Activated CD8-positive, alpha-beta memory T cell treated with anti-CD3 and anti-CD28 coated beads, Interleukin-2, amount 10 ng/mL, durations not matched to agents 7 days and 5 days (primary cell): Measurements from ENCODE around the gene MICALL2. TPM values are rescaled to one million over a fixed set of nuclear protein-coding genes. Genes with fewer than 3 reads are reported as not detected.

ENCODE experiments used
- ATAC-seq: fragments of 150-1000 bp; cut with Tn5 transposase; one replicate; pipeline ENCODE4 v1.10.0; 2021; ENCODE audit warnings: moderate library complexity
- CTCF ChIA-PET: fragments of 350-600 bp; sonication (Branson Sonifier 250); formaldehyde crosslinking; loops from one replicate; lab custom pipeline; 2021; ENCODE audit warnings: antibody characterized with exemption; lab: Charles Lee
- DNase-seq: peaks from one replicate; pipeline ENCODE4 v3.0.0-alpha.2; 2020
- H3K27ac Mint-ChIP-seq: one replicate; pipeline ENCODE4 v1.8.0; 2021; ENCODE audit warnings: mild to moderate bottlenecking, mixed read lengths
- H3K27me3 Mint-ChIP-seq: one replicate; pipeline ENCODE4 v1.8.0; 2021; ENCODE audit warnings: mixed read lengths
- H3K36me3 Mint-ChIP-seq: one replicate; pipeline ENCODE4 v1.8.0; 2021; ENCODE audit warnings: mild to moderate bottlenecking, mixed read lengths
- H3K4me1 Mint-ChIP-seq: one replicate; pipeline ENCODE4 v1.8.0; 2021; ENCODE audit warnings: mixed read lengths
- H3K4me3 Mint-ChIP-seq: one replicate; pipeline ENCODE4 v1.8.0; 2021; ENCODE audit warnings: mild to moderate bottlenecking, moderate library complexity, mixed read lengths
- H3K9me3 Mint-ChIP-seq: one replicate; pipeline ENCODE4 v1.8.0; 2022; ENCODE audit warnings: low read depth, mixed read lengths
- total RNA-seq, 2 experiments: library from RNA; stranded (reverse); gene quantifications; one replicate each; pipeline ENCODE4 v1.2.3, GENCODE V29; 2021

MICALL2 gene
- total RNA-seq, 2 experiments from 2014 or later = 2.1 to 2.2 TPM

DNA sequence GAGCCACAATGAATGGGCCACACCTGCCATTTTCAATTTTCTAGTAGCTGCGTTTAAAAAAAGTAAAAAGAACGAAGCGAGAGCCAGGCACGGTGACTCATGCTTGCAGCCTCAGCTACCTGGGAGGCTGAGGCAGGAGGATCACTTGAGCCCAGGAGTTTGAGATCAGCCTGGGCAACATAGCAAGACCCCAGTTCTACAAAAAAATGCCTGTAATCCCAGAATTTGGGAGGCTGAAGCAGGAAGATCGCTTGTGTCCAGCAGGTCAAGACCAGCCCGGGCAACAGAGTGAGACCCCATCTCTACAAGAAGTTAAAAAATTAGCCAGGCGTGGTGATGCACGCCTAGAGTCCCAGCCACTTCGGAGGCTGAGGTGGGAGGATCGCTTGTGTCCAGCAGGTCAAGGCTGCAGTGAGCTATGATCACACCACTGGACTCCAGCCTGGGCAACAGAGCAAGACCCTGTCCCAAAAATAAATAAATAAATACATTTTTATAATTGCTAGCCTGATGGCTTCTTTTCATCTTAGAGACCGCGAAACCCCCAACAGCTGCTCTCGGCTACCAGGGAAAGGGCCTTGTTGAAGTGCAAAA, 32.1 kb downstream of the MICALL2 start:
- no peak for ATAC-seq
- Mint-ChIP-seq H3K4me3 (no peak overlapping the region), H3K4me1 (peaks cover 1% of the 10 kb centered on the region), H3K27me3 (peaks cover 20% of the 10 kb centered on the region), H3K27ac (no peak overlapping the region), H3K36me3 (no peaks in the 10 kb centered on the region), H3K9me3 (no peaks in the 10 kb centered on the region)
- DNase-seq = no peak
- CTCF ChIA-PET = interaction anchor here (1.4 to 1.5 kb wide), 2 partner anchors 10 to 14 kb away, joined by 4 to 5 read pairs; no protein-coding TSS in a partner anchor

- Mint-ChIP-seq H3K27me3 (peaks cover 20% of the 10 kb centered on the region), H3K4me3 (no peak overlapping the region), H3K36me3 (no peaks in the 10 kb centered on the region), H3K9me3 (no peaks in the 10 kb centered on the region), H3K4me1 (peaks cover 1% of the 10 kb centered on the region), H3K27ac (no peak overlapping the region)
- no peak for ATAC-seq
- CTCF ChIA-PET = interaction anchor here (0.7 to 1.5 kb wide), 2 partner anchors 9 to 200 kb away, joined by 3 to 5 read pairs; no protein-coding TSS in a partner anchor
- no peak for DNase-seq
Observed at GRCh38 chr7:1426474-1426873, 32.8 kb downstream of the MICALL2 start.

DNA sequence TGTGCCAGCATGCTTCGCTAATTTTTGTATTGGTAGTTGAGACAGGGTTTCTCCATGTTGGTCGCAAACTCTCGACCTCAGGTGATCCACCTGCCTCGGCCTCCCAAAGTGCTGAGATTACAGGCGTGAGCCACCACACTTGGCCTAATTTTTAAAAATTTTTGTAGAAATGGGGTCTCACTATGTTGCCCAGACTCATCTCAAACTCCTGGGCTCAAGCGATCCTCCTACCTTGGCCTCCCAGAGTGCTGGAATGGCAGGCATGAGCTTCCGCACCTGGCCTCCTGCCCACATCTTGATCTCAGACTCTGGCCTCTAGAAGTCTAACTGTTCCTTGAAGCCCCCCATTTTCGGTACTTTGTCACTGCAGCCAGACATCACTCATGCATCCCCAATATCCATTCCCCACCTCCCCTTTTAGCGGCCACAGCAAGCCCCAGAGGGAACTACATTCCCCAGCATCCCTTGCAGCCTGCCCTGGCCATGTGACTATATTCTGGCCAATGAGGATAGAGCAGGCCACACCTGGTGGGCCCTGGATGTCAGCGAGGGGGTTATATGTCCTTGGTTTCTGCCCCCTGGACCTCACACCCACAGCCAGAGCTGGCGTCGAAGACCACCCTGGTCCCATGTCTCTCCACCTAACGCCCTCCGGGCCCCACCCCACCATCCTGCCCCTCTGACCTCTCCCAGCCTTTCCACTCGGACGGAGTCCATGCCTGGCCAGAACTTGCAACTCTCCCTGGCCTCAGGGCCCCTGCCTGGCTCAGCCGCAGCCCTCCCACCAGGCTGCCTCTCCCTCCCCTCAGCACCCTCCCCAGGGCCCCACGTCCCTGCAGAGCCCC, 33.8 kb downstream of the MICALL2 start:
- Mint-ChIP-seq H3K4me3 (no peak overlapping the region), H3K4me1 (peaks cover 1% of the 10 kb centered on the region), H3K9me3 (no peaks in the 10 kb centered on the region), H3K27me3 (peaks cover 18% of the 10 kb centered on the region), H3K36me3 (no peaks in the 10 kb centered on the region), H3K27ac (no peak overlapping the region)
- ATAC-seq (no peak), DNase-seq (no peak)
- CTCF ChIA-PET = interaction anchor here (0.7 kb wide), 1 partner anchor 199 kb away, joined by 3 read pairs; no protein-coding TSS in a partner anchor

DNA sequence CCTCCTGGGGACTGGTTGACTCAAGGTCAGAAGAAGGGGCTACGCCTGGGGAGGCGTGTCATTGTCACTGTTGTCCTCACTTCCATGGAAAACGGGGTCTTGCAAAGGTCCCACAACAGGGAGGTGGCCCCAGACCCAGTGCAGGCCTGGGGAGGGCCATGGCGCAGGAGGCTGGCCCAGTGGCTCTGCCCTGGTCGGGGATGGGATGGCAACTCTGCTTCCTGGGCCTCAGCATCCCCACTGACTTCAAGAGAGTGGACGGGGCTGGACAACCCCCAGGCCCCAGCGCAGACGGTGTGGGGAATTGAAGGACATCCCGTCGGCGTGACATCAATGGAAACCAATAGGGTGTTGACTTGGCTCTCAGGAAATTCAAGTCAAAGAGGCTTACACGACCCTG, 35.2 kb downstream of the MICALL2 start:
- Mint-ChIP-seq H3K9me3 (no peaks in the 10 kb centered on the region), H3K4me3 (no peak overlapping the region), H3K27me3 (peaks cover 20% of the 10 kb centered on the region), H3K27ac (no peak overlapping the region), H3K36me3 (no peaks in the 10 kb centered on the region), H3K4me1 (peaks cover 1% of the 10 kb centered on the region)
- ATAC-seq (no peak), DNase-seq (no peak)
- CTCF ChIA-PET = no interaction called here

GRCh38 chr7:1423264-1423811, 35.9 kb downstream of the MICALL2 start:
- H3K4me3 Mint-ChIP-seq = no peak overlapping the region
- peaks cover 5% of the 10 kb centered on the region for H3K4me1 Mint-ChIP-seq
- peaks cover 20% of the 10 kb centered on the region for H3K27me3 Mint-ChIP-seq
- CTCF ChIA-PET = interaction anchor here (1.3 to 1.6 kb wide), 2 partner anchors 9 to 10 kb away, joined by 3 to 8 read pairs; no protein-coding TSS in a partner anchor
- no peaks in the 10 kb centered on the region for H3K9me3 Mint-ChIP-seq
- no peak overlapping the region for H3K27ac Mint-ChIP-seq
- no peak for DNase-seq
- H3K36me3 Mint-ChIP-seq = no peaks in the 10 kb centered on the region
- no peak for ATAC-seq

DNA sequence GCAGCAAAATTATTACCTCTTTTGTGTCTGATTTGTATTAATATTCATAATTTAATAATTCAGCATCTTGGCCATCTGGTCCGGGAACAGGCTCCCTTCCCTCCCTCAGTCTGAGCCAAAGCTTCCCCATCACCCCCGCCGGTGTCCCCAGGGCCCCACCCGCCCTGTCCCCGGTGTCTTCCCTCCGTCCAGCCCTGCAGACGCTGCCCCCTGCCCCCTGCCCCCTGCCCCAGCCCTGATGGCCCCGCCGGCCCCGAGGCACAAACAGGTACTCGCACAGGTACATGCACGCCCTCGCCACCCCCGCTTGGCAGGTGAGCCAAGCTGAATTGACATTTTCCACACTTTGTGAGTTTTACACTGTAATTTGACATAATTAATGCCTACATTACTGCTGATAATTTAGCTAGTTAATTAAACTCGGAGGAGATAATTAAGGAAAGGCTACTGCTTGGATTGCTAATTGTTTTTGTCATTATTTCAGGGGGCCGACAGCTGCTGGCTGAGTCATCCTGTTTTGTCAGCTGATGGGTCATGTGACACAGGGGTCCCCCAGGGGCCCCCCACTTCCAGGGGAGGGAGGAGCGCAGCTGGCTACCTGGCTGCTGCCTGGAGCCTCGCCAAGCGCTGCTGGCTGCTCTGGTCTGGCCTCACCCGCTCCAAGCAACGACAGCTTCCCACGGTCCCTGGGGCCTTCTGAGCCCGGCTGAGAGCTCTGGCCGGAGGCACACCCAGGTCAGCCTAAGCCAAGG, 36.6 kb downstream of the MICALL2 start:
- Mint-ChIP-seq H3K4me1 (peaks cover 11% of the 10 kb centered on the region), H3K36me3 (no peaks in the 10 kb centered on the region), H3K9me3 (no peaks in the 10 kb centered on the region), H3K27ac (no peak overlapping the region), H3K4me3 (no peak overlapping the region), H3K27me3 (peaks cover 20% of the 10 kb centered on the region)
- CTCF ChIA-PET = interaction anchor here (0.7 to 1.6 kb wide), 5 partner anchors 8 to 196 kb away, joined by 3 to 8 read pairs (median 3); no protein-coding TSS in a partner anchor
- no peak for DNase-seq
- ATAC-seq = no peak

DNA sequence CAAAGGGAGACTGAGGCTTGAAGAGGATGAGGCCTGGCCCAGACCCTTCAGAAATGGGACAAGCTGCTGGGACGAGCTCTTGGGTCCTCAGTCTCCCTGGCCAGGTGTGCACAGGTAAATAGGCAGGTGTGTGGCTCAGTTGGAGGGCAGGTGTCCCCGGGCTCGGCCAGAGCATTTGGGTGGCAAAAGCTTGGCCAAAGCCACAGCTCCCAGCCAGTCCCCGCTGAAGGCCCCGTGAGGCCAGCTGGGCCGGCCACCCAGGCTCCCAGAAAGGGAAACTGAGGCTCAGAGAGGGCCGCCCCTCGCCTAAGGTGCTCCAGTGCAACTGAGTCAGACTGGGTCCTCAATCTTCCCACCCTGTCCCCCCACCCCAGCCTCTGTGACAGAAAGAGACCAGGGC, 37.3 kb downstream of the MICALL2 start:
- peaks cover 18% of the 10 kb centered on the region for H3K4me1 Mint-ChIP-seq
- no peaks in the 10 kb centered on the region for H3K9me3 Mint-ChIP-seq
- CTCF ChIA-PET = interaction anchor here (1.1 to 1.6 kb wide), 3 partner anchors 9 to 52 kb away, joined by 3 to 8 read pairs (median 3); no protein-coding TSS in a partner anchor
- no peak overlapping the region for H3K4me3 Mint-ChIP-seq
- H3K27me3 Mint-ChIP-seq = peaks cover 20% of the 10 kb centered on the region
- H3K36me3 Mint-ChIP-seq = no peaks in the 10 kb centered on the region
- DNase-seq (no peak), ATAC-seq (no peak)
- H3K27ac Mint-ChIP-seq = no peak overlapping the region

- Mint-ChIP-seq H3K4me1 (peaks cover 23% of the 10 kb centered on the region), H3K4me3 (no peak overlapping the region), H3K27ac (no peak overlapping the region), H3K36me3 (no peaks in the 10 kb centered on the region), H3K9me3 (no peaks in the 10 kb centered on the region), H3K27me3 (peaks cover 20% of the 10 kb centered on the region)
- DNase-seq = no peak
- CTCF ChIA-PET = interaction anchor here (1.1 kb wide), 1 partner anchor 53 kb away, joined by 3 read pairs; no protein-coding TSS in a partner anchor
- no peak for ATAC-seq
Observed at GRCh38 chr7:1421020-1421790, 38.1 kb downstream of the MICALL2 start.

- Mint-ChIP-seq H3K36me3 (no peaks in the 10 kb centered on the region), H3K4me1 (peaks cover 25% of the 10 kb centered on the region), H3K27me3 (peaks cover 20% of the 10 kb centered on the region), H3K27ac (no peak overlapping the region), H3K4me3 (no peak overlapping the region), H3K9me3 (no peaks in the 10 kb centered on the region)
- CTCF ChIA-PET = no interaction called here
- ATAC-seq (no peak), DNase-seq (no peak)
Observed at GRCh38 chr7:1419688-1420087, 39.6 kb downstream of the MICALL2 start.

GRCh38 chr7:1419310-1419634, 40.0 kb downstream of the MICALL2 start:
- CTCF ChIA-PET = interaction anchor here (3.5 kb wide), 1 partner anchor 13 kb away, joined by 19 read pairs; no protein-coding TSS in a partner anchor

GRCh38 chr7:1418505-1419309, 40.6 kb downstream of the MICALL2 start:
- no peak overlapping the region for H3K4me3 Mint-ChIP-seq

More at GRCh38 chr7:1419310-1419634, 40.0 kb downstream of the MICALL2 start:
- H3K4me3 Mint-ChIP-seq = no peak overlapping the region
- no peak overlapping the region for H3K27ac Mint-ChIP-seq
- peaks cover 25% of the 10 kb centered on the region for H3K4me1 Mint-ChIP-seq
- H3K36me3 Mint-ChIP-seq = no peaks in the 10 kb centered on the region
- ATAC-seq (no peak), DNase-seq (no peak)
- H3K27me3 Mint-ChIP-seq = peaks cover 17% of the 10 kb centered on the region
- no peaks in the 10 kb centered on the region for H3K9me3 Mint-ChIP-seq

More at GRCh38 chr7:1418505-1419309, 40.6 kb downstream of the MICALL2 start:
- CTCF ChIA-PET = interaction anchor here (1.1 to 3.5 kb wide), 5 partner anchors 14 to 333 kb away, joined by 3 to 19 read pairs (median 3); no protein-coding TSS in a partner anchor
- ATAC-seq (no peak), DNase-seq (no peak)
- Mint-ChIP-seq H3K27ac (peak overlapping the region; percentile 25), H3K9me3 (no peaks in the 10 kb centered on the region), H3K4me1 (peaks cover 25% of the 10 kb centered on the region), H3K27me3 (peaks cover 13% of the 10 kb centered on the region), H3K36me3 (no peaks in the 10 kb centered on the region)
